ENCODE data around the gene PI4K2A.

The PI4K2A gene

DNA sequence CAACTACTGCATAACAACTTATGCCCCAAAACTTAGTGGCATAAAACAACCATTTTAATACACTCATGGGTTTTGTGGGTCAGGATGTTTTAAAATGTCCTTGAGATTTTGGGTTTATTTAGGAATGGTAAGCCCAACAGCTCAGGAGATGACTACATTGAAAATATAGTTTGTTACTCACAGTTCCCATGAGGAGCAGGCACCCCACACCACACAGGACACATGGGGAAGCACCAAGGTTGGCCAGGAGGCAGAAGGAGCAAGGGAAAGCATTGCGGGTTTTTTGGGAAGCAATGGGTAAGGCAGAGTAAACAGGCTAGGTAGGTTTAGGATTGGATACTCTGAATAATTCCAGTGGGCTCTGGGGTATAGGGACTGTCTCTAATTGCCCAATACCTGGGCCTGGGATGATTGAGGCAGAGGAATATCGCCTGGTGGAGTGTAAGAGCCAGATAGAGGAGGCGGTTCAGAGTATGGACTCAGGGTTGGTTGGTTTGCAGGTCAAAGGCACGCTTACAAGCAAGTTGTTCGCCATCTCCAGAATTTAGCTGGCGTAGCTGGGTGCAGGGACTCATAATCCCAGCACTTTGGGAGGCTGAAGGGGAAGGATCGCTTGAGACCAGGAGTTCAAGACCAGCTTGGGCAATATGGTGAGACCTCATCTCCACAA lies 63.1 kb downstream of the PI4K2A start:
- no peak for ATAC-seq
- H3K9me3 Mint-ChIP-seq, result no peaks in the 10 kb centered on the region
- no peaks in the 10 kb centered on the region for H3K4me1 Mint-ChIP-seq
- no peak overlapping the region for H3K4me3 Mint-ChIP-seq
- no peak overlapping the region for H3K27ac Mint-ChIP-seq
- peaks cover 14% of the 10 kb centered on the region for H3K27me3 Mint-ChIP-seq
- no peaks in the 10 kb centered on the region for H3K36me3 Mint-ChIP-seq

DNA sequence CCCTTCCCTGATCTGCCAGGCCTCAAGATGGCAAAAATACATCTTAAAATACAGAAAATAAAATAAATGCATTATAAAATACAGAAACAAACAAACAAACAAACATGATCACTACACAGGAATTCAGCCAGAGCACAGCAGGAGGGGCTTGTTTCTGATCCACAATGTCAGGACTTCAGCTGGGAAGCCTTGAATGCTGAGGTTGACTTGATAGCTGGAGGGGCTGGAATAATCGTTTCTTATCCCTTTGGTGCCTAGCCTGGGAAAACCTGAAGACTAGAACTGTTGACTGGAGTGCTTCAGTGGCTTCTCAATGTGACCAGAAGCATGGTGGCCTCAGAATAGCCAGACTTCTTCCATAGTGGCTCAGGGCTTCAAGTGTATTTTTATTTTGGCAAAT lies 63.9 kb downstream of the PI4K2A start:
- Mint-ChIP-seq H3K36me3 (no peaks in the 10 kb centered on the region), H3K4me1 (peaks cover 3% of the 10 kb centered on the region), H3K4me3 (no peak overlapping the region), H3K27me3 (peaks cover 22% of the 10 kb centered on the region), H3K27ac (no peak overlapping the region), H3K9me3 (no peaks in the 10 kb centered on the region)
- no peak for ATAC-seq

DNA sequence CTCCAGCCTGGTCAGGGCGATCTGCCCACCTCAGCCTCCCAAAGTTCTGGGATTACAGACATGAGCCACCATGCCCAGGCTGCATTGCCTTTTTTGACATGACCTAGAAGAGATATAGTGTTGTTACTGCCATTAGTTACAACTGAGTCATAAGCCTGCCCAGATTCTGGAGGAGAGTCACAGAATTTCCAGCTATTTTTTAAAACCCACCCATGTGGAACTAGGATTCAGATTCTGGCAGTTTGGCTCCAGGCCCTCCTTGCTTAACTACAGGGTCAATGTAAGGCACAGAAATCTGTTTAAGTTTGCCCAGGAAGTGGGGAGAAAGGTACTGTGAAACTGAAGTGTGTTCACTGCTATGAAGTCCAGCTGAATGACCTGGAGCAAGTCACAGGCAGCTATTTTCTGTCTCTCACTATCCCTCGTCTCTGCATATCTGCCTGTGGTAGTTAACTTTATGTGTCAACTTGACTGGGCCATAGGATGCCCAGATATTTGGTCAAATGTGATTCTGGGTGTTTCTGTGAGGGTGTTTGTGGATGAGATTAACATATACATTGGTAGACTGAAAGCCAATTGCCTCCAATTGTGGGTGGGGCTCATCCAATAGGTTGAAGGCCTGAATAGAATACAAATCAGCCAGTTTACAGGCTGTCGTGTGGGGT lies 64.7 kb downstream of the PI4K2A start:
- ATAC-seq, result no peak
- peaks cover 6% of the 10 kb centered on the region for H3K4me1 Mint-ChIP-seq
- no peaks in the 10 kb centered on the region for H3K9me3 Mint-ChIP-seq
- no peaks in the 10 kb centered on the region for H3K36me3 Mint-ChIP-seq
- no peak overlapping the region for H3K4me3 Mint-ChIP-seq
- peaks cover 30% of the 10 kb centered on the region for H3K27me3 Mint-ChIP-seq
- no peak overlapping the region for H3K27ac Mint-ChIP-seq

DNA sequence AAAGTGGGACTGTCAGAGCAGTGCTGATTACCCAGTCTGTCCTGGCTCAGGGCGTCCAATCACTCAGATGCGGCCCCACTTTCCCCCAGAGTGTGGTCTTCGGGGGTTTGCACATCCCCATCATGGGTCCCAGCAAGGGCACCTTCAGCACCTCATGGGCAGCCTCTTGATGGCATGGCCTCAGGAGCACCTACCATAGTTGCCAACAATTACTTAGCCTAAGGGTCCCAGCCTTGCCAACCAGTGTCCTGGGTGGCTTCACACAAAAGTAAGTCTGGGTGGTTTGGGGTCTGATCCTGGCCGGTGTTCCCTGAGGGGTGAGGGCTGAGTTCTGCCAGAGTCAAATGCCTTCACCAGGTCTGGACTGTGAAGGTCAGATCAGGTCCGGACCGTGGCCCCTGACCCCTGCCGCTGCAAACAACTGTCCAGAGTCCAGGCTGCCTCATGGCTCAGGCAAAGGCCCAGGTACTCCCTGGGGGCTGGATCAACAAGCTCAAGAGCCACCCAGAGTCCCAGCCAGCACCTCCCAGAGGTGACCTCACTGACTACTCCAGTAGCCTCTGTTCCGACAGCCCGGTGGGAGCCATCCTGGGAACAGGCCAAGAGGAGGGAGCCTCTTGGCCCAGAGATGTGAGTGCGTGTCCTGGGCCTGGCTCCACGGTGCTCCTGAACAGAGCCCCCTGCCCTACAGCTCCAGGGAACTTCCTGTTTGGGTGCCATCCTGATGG lies 66.8 kb downstream of the PI4K2A start:
- peaks cover 38% of the 10 kb centered on the region for H3K27me3 Mint-ChIP-seq
- H3K4me1 Mint-ChIP-seq, result peaks cover 6% of the 10 kb centered on the region
- peak; percentile 39 for ATAC-seq
- H3K4me3 Mint-ChIP-seq, result no peak overlapping the region
- no peak overlapping the region for H3K27ac Mint-ChIP-seq
- no peaks in the 10 kb centered on the region for H3K36me3 Mint-ChIP-seq
- no peaks in the 10 kb centered on the region for H3K9me3 Mint-ChIP-seq

DNA sequence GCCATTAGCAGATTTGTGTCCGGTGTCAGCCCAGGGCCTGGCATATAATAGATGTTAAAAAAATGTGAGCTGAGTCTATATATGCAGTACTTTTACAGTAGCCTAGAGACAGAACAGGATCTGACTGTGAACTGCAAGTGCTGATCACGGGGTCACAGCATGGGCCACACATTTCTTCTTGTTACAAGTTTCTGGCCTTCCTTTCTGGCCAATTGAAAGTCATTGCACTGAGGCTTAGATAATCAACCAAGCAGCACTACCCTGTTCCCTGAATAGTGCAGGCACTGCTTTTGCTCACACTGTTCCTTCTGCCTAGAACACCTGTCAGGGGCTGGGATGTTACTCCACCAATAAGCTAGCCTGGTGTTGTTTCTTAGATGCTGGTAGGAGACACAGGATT lies 67.7 kb downstream of the PI4K2A start:
- ATAC-seq, result no peak
- Mint-ChIP-seq H3K4me1 (peaks cover 12% of the 10 kb centered on the region), H3K27me3 (peaks cover 47% of the 10 kb centered on the region)

DNA sequence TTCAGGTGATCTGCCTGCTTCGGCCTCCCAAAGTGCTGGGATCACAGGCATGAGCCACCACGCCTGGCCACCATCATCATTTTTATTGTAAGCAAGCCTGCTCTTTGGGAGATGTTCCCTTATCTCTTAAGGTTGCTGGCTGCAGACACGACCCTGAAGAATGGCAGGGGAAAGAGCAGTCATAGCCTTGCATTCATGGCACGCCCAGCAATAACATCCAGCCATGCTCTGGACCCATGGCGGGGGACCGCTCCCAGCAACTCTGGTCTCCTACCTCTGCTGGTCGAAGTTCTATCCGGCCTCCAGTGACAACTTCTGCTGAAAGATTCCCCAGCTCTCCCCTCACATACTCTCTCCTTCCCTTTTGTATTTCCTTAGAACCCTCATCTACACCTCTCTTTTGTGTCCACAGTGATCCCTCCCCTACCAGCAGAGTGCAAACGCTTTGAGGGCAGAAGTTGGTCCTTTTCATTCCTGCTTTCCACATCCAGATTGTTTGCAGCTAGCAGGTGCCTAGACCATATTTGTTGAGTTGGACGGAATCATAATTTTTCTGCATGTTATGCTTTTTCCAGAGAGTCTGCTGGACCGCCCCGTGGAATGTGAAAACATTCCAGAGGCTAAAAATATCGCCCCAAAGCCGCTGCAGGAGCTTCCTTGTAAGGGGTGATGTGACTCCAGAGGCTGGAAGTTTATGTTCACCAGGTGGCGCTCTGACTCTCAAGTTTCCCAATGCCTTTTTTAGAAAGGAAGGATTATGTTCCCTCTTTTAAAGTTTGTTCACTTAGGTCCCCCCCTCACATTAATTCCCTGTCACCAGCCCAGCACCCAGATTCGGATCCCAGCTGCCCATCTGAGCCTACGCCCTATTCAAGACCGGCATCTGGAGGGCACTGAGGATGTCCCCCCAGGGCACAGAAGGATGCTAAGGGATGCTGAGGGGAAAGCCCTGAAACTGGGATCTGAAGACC lies 68.8 kb downstream of the PI4K2A start:
- no peaks in the 10 kb centered on the region for H3K36me3 Mint-ChIP-seq
- ATAC-seq, result no peak
- no peak overlapping the region for H3K27ac Mint-ChIP-seq
- H3K9me3 Mint-ChIP-seq, result no peaks in the 10 kb centered on the region
- H3K4me1 Mint-ChIP-seq, result peaks cover 23% of the 10 kb centered on the region
- H3K27me3 Mint-ChIP-seq, result peaks cover 42% of the 10 kb centered on the region
- no peak overlapping the region for H3K4me3 Mint-ChIP-seq

More for the DNA sequence above, 67.7 kb downstream of the PI4K2A start:
- no peaks in the 10 kb centered on the region for H3K9me3 Mint-ChIP-seq
- H3K36me3 Mint-ChIP-seq, result no peaks in the 10 kb centered on the region
- no peak overlapping the region for H3K27ac Mint-ChIP-seq
- H3K4me3 Mint-ChIP-seq, result no peak overlapping the region

DNA sequence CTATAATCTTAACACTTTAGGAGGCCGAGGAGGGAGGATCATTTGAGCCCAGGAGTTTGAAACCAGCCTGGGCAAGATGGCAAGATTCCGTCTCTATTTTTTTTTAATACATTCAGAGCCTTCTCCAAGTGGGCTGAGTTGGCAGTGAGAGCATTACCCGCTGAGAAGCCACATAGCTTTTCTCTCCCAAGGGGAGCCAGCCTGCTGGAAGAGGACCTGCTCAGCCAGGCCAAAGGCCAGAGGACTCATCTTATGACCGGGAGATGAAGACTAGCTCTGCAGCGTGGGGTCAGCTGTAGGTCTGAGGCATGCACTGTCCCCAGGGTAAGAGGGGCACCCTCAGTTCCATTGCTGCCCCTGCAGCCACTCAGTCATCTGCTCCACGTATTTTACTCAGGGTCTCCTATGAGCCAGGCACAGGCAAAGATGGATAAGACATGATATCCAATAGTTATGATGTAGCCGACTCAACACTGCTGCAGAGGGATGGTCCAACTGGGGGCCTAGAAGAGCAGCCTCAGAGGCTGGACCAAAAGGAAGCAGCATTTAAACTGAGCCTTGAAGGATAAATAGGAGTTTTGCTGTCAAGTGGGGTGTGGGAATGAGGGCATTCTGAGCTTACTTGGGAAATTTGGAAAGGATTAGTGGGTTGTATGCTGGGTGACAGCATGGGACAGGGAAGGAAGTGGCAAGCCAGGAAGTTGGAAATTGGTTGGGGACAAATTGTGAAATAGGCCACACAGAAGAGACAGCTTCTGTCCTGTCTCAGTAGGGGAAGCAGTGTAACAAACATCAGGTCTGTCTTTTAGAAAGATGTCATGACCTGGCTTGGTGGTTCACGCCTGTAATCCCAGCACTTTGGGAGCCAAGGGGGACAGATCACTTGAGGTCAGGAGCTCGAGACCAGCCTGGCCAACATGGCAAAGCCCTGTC lies 71.4 kb downstream of the PI4K2A start:
- ATAC-seq, result no peak
- peaks cover 40% of the 10 kb centered on the region for H3K27me3 Mint-ChIP-seq
- peak overlapping the region; percentile 33 for H3K4me3 Mint-ChIP-seq
- no peak overlapping the region for H3K27ac Mint-ChIP-seq
- peaks cover 31% of the 10 kb centered on the region for H3K4me1 Mint-ChIP-seq
- no peaks in the 10 kb centered on the region for H3K9me3 Mint-ChIP-seq
- no peaks in the 10 kb centered on the region for H3K36me3 Mint-ChIP-seq

DNA sequence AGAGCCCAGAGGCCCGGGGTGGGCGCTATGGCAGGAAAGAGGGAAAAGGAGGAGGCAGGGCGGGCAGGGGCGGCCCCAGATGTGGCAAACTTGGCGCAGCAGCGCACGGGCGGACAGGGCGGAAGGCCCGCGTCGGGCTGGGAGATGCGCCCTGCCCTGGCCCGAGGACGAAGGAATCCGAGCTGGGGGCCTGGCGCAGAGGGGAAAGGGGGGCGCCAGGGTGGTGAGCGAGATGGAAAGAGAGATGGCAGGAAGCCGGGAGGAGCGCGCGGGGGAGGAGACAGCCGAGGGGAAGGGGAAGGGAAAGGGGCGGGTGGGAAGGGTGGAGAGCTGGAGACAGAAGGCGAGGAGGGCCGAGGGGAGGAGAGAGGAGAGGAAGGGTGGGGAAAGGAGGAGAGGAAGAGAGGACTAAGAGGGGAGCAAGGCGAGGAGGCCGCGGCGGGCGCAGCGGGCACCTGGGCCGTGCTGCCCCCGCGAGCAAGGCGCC lies 72.9 kb downstream of the PI4K2A start, which contains the start of gene MARVELD1:
Gene MARVELD1 (plus strand): TSS at position 392 of the 487 bp plus-strand sequence. CDS start 147 bp downstream, outside the sequence.
- Mint-ChIP-seq H3K36me3 (no peaks in the 10 kb centered on the region), H3K9me3 (no peaks in the 10 kb centered on the region), H3K4me3 (peak within 1 kb of the TSS; percentile 99), H3K27me3 (peaks cover 36% of the 10 kb centered on the region), H3K4me1 (peaks cover 31% of the 10 kb centered on the region), H3K27ac (peak within 1 kb of the TSS; percentile 86)
- ATAC-seq, result no peak

DNA sequence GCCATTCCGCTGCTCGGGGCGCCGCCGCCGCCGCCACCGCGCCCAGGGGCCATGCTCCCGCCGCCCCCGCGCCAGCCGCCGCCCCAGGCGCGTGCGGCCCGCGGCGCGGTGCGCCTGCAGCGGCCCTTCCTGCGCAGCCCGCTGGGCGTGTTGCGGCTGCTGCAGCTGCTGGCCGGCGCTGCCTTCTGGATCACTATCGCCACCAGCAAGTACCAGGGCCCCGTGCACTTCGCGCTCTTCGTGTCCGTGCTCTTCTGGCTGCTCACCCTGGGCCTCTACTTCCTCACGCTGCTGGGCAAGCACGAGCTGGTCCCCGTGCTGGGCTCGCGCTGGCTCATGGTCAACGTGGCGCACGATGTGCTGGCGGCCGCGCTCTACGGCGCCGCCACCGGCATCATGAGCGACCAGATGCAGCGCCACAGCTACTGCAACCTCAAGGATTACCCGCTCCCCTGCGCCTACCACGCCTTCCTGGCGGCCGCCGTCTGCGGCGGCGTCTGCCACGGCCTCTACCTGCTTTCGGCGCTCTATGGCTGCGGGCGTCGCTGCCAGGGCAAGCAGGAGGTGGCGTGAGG lies 73.4 kb downstream of the PI4K2A start:
- Mint-ChIP-seq H3K4me1 (peaks cover 31% of the 10 kb centered on the region), H3K27ac (peak overlapping the region; percentile 86), H3K36me3 (no peaks in the 10 kb centered on the region), H3K9me3 (no peaks in the 10 kb centered on the region), H3K4me3 (peak overlapping the region; percentile 99), H3K27me3 (peaks cover 31% of the 10 kb centered on the region)
- peak; percentile 87 for ATAC-seq

DNA sequence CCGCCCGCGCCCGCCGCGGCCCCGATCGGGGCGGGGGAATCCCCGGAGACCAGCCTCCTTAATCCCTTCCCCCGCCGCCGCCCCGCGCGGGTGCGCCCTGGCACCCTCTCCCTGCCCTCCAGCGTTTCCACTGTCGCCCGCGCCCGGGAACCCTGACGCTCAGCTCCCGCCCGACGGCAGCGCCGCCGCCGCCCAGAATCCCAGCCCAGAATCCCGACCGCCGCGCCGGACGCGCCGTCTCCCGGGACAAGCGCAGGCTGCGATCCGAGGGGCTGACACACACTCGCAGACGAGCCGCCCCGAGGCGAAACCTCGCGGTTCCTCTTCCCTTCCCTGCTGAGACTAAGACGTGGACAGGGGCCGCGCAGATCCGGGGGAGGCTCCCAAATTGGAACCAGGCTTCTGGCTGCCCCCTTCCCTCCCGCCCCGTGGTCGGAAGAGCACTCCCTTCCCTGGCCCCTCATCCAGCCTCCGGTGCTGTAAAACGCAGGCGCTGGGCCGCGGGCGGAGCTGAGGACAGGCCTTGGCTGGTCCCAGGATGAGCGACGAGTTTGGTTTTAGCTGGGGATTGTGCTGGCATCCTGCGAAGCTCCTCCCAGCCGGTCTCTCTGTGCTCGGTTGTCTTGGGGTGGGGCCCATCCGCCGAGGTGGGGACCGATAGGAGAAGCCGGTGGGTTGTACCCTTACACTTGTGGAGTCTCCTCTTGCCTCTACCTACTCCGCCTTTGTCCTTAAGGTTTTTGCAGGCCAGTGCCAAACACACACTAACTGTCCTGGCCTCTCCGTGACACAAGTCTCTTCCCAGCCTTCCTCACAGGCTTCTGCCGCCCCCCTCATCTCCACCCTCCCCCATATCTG lies 74.2 kb downstream of the PI4K2A start:
- Mint-ChIP-seq H3K4me3 (peak overlapping the region; percentile 99), H3K36me3 (no peaks in the 10 kb centered on the region), H3K9me3 (no peaks in the 10 kb centered on the region), H3K4me1 (peaks cover 25% of the 10 kb centered on the region), H3K27me3 (peaks cover 24% of the 10 kb centered on the region), H3K27ac (peak overlapping the region; percentile 86)
- ATAC-seq, result peak; percentile 74

DNA sequence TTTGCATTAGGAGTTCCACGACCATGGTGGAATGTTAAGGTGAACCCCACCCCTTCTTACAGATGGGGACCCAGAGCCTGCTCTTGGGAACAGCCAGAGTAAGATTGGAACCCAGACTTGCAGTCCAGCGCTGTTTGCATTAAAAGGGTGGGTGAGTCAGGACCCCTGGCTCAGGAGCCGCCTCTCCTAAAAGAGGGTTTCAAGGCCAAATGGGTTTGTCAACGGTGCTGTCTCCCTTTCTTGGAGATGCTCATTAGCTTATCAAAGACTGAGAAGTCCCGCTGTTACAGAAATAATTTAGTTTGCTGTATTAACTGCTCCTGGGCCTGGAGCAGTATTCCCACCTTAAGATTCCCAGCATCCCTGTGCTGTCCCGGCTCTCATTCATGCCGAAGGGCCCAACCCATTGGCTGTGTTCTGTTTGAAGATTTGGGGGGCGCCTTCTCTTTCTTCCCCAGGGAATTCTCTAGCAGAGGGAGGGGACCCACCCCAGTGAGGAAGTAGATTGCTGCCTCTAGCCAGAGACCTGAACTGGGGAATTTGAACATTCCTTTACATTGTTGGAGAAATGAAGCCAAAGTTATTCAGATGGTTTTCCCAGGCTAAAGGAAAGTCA lies 74.9 kb downstream of the PI4K2A start:
- H3K27me3 Mint-ChIP-seq, result peaks cover 18% of the 10 kb centered on the region
- no peaks in the 10 kb centered on the region for H3K9me3 Mint-ChIP-seq
- H3K4me3 Mint-ChIP-seq, result peak overlapping the region; percentile 99
- no peaks in the 10 kb centered on the region for H3K36me3 Mint-ChIP-seq
- no peak overlapping the region for H3K27ac Mint-ChIP-seq
- H3K4me1 Mint-ChIP-seq, result peaks cover 25% of the 10 kb centered on the region
- ATAC-seq, result no peak

DNA sequence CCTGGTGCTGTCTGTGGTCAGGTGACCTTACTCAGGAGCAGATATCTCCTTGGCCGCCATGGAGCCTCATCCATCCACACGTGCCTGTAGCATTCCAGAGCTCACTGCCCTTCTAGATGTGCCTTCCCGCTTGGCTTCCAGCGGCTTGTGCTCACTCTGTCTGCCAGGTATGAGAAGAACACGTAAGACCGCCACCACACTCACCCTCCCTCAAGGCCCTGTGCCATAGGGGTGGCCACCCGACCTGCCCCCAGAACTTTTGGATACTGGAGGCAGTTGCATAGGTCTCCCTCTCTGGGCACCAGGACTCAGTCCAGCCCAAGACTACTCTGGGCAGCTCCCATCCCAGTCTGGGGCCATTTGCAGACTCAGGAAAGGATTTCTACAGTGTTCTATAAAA lies 77.2 kb downstream of the PI4K2A start:
- H3K27ac Mint-ChIP-seq, result no peak overlapping the region
- H3K4me1 Mint-ChIP-seq, result peaks cover 24% of the 10 kb centered on the region

More for the DNA sequence above, 77.2 kb downstream of the PI4K2A start:
- H3K4me3 Mint-ChIP-seq, result no peak overlapping the region
- H3K9me3 Mint-ChIP-seq, result no peaks in the 10 kb centered on the region
- peaks cover 7% of the 10 kb centered on the region for H3K27me3 Mint-ChIP-seq
- H3K36me3 Mint-ChIP-seq, result no peaks in the 10 kb centered on the region
- no peak for ATAC-seq

Measured in stimulated activated memory B cell treated with anti-CD40 and anti-IgM and Interleukin-4, amounts not matched to agents 10 μg/mL and 1 μg/mL and 100 μg/mL, for 72 hours (primary cell).